Colon (tissue), 2 donors: Measurements from ENCODE around the gene TRIM28.
"Not testable (repeated sequence)": the region's sequence is repeated elsewhere in the genome, so short reads cannot be mapped to it uniquely, and the experiment has no call there.

ENCODE experiments used
- FAIRE-seq: peaks from 2 replicates; lab custom pipeline; 2012; peaks lifted over from hg19 to GRCh38; lab: Jason Lieb, UNC
- donor health status: control.
- donor health status: control.

TRIM28 gene

DNA sequence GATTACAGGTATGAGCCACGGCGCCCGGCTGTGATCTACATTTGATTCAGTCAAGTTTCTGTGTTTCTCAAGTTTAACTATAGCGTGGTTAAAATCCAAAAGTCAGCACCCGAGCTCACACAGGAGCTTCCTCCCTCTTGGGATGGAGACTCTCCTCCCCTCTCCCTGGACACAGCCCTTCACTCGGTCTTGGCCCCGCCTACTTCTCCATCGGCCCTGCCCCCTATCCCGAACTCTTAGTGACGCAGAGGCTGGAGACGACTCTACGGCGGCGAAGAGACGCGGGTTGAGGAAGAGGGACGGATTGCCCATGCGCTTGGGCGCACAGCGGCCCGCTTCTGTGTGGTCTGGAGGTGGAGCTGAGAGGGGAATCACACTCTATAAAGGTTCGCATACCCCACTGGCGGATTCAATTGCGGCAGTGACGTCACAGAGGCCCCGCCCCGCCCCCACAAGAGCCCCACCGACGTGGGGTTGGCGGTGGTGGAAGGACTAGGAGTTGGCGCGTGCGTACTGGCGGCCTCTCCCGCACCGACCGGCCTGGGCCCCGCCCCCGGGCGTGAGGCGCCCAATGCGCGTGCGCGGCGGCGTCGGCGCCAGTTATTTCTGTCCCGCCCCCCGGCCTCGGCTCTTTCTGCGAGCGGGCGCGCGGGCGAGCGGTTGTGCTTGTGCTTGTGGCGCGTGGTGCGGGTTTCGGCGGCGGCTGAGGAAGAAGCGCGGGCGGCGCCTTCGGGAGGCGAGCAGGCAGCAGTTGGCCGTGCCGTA is at the start of gene TRIM28:
Gene TRIM28, plus strand, starts transcription at position 239 of the 765 bp plus-strand sequence. CDS start 694 bp downstream, outside the sequence.
- FAIRE-seq, result peak; percentile 36

DNA sequence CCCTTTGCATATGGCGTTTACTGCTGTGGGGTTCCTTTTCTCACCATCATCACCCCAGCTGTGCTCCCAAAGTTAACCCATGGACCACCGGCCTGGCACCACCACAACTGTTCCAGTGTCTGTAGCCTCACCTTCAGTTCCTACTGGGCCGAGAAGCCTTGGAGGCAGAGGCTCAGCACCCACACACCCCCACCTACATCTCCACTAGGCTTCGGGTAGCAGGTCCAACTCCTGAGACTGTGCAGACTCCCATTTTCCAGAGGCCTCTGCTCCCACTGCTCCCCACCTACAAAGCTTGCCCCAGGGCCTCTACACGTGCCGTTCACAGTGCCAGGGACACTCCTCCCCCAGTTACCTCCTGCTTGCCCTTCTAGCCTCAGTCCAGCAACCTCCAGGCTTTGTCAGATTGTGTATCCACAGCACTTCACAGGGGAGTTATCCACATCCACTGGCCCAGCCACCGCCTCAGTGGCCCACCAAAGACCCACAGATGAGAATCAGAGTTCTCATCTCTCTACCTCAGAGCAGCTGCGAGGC is 46.2 kb upstream of the TRIM28 start:
- no peak for FAIRE-seq

DNA sequence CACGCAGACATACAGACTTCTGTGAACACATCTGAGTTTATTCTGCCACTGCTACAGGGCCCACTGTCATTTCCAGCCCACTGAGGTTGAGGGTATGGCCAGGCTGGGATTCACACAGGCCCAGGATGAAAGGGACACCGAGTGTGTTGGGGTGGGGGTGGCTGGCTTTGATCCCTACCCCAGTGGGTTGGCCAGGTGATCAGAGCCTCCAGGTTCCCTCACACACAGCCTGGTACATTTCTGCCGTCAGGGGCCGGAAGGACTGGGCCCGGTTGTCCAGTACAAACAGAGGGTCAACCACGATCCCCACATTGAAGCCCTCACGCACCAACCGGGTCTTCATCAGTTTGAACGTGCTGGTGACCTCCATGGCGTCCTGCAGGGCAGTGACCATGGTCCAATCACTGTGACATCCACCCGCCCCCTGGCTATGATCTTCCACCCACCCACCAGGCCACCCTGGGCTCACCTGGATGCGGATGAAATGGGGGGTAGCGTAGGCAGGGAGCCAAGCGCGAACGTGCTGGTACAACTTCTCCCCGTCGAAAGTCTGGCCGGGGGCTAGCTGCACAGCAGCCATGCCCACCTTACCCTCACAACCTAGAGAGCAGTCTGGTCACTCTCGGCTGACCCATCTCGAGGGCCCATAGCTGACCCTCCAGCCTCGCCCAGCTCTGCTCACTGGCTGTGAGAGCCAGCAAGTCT is 45.4 kb upstream of the TRIM28 start:
- FAIRE-seq, result no peak

DNA sequence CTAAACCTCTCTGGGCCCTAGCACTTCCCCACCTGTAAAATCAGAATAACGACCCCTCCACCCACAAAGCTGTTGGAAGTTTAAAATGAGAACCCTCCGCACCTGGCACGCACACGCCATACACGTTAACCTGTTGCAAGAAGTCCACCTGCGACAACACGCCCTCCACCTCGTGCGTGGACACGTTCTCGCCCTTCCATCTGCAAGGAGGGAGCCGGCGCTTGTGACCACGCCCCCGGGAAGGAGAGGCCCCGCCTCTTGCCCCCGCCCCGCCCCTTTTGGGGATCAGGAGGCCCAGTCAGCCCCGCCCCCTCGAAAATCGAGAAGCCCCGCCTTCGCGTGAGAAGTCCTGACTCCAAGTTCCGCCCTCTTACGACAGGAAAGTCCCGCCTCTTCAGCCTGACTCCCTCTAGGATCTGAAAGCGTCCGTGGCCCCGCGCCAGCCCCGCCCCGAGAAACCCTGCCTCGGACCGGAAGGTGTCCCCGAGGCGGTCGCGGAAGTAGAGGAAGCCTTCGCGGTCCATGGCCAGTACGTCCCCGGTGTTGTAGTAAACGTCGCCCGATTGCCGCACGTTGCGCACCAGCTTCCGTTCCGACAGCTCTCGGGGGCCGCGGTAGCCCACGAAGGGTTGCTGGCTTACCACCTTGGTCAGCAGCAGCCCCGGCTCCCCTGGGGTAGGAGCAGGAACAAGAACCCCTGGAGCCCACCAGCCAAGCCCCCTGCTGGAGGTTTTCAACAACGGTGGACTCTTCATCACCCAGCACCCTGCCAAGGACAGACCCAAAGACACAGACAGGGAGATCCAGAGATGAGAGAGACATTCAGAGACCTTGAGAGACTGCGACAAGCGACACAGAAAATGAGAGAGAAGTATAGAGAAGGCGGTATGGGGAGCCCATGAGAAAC is 44.6 kb upstream of the TRIM28 start:
- no peak for FAIRE-seq

DNA sequence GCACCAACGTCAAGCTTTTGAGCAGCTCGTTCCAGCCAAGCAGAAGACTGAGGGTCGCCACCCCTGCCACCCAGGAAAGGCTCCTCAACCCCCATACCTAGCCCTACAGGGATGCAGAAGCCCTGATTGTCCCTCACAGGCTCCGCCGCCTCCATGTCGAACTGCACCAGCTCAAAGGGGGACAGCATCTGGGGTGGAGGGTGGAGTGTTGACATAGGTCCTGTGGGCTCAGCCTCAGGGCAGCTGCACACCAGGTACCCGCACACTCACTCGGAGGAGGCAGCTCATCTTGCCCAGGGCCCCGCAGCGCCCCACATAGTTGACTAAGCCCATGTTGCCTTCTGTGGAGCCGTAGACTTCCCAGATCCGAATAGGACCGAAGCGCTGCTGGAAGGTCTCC is 43.6 kb upstream of the TRIM28 start:
- no peak for FAIRE-seq

DNA sequence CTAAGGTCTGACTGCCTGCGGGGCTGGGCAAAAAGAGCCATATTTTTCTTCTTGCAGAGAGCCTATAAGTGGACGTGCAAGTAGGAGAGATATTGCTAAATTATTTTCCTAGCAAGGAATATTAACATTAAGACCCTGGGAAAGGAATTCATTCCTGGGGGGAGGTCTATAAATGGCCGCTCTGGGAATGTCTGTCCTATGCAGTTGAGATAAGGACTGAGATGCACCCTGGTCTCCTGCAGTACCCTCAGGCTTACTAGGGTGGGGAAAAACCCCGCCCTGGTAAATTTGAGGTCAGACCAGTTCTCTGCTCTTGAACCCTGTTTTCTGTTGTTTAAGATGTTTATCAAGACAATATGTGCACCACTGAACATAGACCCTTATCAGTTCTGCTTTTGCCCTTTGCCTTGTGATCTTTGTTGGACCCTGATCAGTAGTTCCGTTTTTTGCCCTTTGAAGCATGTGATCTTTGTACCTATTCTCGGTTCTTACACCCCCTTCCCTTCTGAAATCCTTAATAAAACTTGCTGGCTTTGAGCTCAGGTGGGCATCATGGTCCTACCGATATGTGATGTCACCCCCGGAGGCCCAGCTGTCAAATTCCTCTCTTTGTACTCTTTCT is 36.2 kb upstream of the TRIM28 start:
- FAIRE-seq, result not testable (repeated sequence)

DNA sequence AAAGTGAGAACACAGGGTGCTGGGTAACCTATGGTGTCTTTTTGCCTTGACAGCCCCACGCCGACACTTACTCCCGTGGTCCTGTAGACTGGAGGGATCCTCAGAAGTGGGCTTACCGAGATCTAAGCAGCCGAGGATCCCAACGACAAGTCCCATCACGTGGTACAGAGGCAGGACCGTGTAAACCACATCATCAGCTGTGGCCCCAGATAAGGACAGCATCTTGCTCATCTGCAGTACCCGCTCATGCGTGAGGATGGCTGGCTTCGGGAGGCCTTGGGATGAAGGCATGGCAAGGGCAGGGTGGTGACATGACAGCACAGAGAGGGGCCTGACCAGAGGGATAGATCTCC is 34.2 kb upstream of the TRIM28 start:
- no peak for FAIRE-seq

DNA sequence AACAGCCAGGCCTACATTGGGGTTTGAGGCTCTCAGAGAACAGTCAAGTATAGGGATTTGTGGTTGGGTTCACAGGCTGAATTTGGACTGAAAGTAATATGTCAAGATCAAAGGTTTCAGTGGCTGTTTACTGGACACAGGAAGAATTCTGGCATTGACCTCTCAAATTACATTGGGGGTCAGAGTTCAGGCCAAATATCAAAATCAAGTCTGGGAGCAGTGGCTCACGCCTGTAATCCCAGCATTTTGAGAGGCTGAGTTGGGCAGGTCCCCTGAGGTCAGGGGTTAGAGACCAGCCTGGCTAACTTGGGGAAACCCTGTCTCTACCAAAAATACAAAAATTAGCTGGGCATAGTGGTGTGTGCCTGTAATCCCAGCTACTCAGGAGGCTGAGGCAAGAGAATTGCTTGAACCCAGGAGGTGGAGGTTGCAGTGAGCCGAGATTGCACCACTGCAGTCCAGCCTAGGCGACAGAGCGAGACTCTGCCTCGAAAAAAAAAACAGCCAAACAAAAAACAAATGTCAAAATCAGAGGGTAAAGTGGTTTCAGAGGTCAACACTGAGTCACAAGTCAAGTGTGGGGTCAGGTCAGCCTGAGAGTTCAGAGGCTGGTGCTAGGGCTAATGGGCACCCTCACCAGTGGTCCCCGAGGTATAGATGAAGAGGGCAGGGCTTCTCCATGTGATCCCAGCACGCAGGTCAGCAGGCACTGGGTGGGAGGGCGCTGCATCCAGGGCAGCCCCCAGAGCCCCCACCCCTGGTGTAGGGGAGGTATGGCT is 33.6 kb upstream of the TRIM28 start:
- no peak for FAIRE-seq

DNA sequence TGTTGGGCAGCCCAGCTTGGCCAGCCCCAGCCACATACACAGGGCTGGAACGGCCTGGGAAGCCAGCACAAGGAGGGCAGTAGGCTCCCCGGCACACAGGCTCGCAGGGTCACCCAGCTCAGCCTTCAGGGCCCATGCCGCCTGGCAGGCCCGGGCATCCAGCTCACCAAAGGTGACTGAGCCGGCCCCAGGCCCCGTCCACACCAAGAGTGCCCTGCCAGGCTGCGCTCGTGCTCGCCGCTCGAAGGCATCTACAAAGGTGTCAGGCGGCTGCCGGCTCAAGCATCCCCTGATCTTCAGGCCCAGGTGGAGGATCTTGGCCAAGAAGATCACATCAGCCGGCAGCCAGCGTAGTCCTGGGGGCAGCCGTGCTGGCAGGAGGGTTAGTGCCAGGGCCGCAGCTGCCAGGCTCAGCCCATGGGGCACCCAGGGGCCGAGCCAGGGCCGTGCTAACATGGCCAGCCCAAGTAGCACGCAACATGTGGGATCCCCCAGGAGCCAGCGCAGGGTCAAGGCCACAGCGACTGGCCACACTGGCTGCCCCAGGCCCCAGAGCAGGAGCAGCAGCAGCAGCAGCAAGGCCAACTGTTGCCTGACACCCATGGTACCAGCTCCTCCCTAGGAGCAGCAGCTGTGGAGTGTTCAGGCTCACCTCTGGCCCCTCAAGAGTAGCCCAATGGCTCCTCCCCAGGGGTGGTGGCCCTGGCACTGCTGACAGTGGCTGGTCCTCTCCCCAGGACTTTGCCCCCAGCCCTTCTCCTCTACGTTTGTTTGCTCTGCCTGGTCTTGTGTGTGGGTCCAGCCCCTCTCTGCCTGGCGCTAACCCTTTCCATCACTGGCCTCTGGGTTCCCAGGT is 32.3 kb upstream of the TRIM28 start, which contains the start of gene SLC27A5:
Gene SLC27A5, minus strand, starts transcription at position 640 of the 856 bp plus-strand sequence. Its CDS starts 37 bp downstream, at position 603.
- FAIRE-seq, result no peak

DNA sequence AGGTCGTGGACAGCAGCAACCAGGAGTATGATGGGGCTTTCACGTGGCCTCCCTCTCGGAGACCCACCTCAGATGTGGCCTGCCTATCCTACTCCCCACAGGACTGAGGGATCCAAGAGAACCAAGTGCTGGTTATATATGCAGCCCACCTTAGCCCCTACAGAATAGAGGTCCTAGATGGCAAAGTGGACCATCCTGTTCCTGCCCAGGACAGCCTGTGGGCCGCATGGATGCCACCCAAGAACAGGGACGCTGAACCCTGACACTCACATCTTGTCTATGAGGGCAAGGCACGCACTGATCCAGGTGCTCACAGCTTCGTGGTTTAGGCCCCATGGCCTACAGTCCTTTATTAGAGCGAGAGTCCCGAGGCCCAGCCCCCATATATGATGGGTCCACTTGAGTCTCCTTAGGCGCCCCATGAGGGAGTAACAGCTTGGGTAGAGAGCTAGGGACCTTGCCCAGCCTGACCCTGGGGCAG is 30.6 kb upstream of the TRIM28 start:
- FAIRE-seq, result no peak

DNA sequence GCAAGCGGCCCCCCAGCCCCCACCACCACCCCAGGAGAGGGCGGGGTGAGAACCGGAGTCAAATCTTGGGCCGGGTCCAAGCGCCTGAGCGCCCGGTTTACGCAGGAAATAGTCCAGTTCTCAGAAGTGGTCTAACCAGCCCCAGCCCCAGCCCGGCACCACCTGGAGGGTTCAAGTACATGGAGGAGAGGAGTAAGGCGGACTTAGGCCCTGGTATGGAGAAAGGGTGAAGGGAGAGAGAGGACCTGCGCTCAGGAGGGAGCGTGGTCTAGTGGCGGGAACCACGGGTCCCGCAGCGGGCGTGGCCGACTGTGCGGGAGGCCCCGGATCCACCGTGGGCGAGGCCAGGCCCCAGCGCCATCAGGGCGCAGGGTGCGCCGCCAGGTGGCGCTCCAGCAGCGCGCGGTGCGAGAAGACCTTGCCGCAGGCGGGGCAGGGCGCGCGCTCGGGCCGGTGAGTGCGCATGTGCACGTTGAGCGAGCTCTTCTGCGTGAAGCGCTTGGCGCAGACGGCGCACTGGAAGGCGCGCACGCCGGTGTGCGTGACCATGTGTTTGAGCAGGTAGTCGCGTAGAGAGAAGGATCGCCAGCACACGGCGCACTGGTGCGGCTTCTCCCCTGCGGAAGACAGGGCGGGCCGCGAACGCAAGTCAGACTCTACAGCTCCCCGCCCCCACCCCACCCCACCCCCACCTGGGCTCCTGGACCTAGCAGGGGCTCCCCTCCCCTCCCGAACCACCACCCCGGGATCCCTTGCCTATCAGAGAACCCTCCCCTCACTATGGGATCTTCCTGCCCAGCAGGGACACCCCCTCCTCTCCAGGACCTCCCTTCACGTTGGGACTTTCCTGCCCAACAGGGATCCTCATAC is 29.9 kb upstream of the TRIM28 start:
- no peak for FAIRE-seq

DNA sequence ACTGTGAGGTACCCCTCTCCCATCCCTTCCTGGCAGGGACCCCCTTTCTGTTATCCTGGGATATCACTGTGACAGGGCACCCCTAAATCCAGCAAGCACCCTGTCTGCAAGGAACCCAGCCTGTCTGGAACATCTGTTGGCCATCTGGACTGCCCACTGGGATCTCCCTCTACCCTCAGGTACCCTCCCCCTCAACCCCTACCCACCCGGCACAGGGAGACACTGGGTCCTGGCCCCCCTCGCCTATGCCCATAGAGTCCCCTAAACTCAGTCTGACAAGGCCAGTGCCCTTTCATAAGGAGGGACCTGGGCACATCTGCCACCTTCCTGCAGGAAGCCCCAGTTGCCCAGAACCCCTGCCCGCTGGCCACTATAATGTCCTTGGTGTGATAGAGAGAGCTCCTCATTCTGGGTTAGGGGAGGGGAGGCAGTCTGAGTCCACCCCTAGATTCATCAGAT is 29.3 kb upstream of the TRIM28 start:
- FAIRE-seq, result no peak

DNA sequence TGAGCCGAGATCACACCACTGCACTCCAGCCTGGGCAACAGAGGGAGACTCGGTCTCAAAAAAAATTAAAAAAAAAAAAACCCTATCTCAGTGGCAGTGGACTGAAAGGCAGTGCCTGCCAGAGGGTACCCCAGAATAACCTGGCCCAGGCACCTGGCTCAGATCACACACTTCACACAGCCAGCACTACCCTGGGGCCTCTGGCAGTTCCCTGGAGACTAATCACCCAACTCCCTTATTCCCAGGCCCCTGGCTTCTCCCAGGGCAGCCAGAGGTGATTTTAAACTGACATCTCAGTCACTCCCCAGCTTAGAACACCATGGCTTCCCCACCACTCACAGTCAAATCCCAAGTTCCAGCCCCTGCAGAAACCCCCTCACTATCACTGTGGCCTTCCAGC is 28.6 kb upstream of the TRIM28 start:
- no peak for FAIRE-seq

DNA sequence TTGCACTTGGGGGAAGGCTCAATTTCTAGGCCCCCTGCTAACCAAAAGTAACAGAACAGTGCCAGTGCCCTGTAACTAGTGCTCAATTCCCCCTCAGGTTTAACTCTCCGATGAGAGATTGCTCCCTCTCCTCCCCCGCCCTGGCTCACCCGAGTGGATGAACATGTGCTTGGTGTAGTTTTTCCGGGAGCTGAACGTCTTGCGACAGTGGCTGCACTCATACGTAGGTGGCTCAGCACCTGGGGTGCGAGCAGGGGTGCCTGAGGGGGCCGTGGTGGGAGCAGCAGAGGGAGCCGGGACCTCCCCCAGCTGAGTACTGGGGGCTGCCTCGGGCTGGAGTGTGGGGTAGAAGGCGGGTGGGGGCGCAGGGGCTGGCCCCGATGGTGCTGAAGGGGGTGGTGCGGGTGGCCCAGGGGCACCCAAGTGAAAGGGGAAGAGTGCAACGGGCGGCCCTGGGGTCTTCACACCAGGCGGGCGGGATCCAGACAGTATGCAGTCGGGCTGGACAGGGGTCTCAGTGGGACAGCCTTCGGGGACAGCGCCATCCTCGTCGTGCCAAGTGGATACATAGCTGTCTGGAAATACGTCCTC is 27.5 kb upstream of the TRIM28 start:
- FAIRE-seq, result no peak

DNA sequence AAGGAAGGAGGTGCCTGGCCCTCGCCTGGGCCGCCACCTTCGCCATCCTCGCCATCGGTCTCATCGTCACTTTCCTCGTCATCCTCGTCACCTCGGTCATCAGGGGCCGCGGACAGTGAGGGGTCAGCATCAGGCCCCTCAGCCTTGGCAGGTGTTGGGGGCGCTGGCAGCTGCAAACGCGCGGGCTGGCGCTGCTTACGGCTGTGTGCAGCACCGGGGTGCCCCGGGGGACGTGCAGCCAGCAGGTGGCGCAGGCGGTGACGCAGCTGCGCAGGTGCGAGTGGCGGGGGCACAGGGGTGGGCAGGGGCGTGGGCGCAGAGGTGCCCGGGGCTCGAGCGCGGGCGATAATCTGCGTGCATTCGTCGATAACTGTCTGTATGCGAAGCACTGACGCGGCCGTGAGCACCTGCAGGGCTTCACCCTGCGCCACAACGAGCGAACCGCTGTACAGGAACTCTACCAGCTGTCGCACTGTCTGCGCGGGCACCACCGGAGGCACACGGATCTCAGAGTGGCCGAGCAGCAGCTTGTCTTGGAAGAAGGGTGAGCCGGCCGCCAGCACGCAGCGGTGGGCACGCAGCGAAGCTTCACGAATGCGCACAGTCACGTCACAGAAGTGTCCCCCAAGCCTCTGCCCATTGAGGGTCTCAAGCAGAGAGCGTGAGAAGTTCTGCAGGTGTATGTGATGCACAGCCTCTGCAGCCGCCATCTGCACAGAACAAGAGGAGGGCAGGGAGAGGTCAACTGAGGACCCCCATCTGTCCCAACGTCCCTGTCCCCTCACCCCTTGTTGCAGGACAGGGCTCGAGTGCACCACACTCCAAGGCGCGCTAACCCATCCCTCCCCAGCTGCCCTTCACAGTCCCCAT is 26.7 kb upstream of the TRIM28 start:
- no peak for FAIRE-seq

DNA sequence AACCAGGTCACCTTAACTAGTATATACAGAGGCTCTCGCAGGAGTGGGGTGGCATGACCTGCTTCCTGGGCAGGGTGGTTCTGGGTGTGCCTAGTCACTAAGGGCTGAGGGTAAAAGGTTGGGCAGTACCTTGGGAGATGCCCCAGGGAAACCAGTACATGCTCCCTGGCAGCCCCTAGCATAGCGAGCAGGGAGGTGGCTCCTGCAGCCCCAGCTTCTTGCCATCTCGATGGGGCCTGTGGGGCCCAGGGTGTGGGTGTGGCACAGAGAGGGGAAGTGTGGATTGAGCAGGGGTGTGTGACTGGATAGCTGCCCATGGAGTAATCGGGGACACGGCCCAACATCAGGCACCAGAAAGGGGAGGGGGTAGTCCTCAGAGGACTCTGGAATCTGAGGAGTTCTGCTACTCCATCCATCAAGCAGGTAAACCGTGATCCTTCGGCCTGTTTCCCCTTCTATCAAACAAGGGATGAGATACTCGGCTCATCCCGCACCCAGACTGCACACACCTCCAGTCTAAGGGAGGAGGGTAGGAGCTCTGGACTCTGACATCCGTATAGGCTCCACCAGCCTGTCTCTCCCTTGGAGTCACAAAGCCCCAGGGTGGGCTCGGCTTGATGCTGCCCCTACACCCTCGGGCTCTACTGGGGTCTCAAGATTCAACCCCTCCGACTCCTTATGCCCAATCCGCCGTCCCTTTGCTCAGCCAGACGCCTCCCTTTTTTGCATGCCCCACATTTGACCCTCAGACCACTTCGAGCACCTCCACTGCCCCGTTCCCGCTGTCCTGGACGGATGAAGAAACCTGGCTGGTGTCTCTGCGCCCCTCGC is 25.4 kb upstream of the TRIM28 start:
- no peak for FAIRE-seq

DNA sequence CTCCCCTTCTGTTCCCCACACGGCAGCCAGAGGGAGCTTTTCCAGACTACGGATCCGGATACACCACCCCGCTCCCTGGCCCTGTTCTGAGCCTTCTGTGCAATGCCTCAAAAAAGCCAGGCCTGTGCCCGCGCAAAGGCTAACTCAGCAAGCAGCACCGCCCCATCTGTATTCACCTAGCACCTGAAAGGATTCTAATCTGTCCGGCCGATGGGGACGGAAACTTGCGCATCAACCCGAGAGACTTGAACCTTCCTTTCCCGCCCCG is 24.8 kb upstream of the TRIM28 start:
- no peak for FAIRE-seq
